Ovary (tissue), 9 donors: ENCODE measurements around the gene OR52L1. TPM values are rescaled to one million over a fixed set of nuclear protein-coding genes. Genes with fewer than 3 reads are reported as not detected.
"Not testable (repeated sequence)": the region's sequence is repeated elsewhere in the genome, so short reads cannot be mapped to it uniquely, and the experiment has no call there.

Experiments
- DNase-seq, 5 donors: peaks; one replicate each; pipeline ENCODE4 v3.0.0-alpha.2; 2019 to 2020
- H3K27ac ChIP-seq, 2 donors: fragments of 200-600 bp; one replicate each; pipeline versions ENCODE4 v1.5.1 to v1.8.0; 2019 to 2022
- H3K27me3 ChIP-seq: fragments of 200-600 bp; one replicate; pipeline ENCODE4 v1.8.0; 2022
- H3K36me3 ChIP-seq: fragments of 200-600 bp; sonication (generic); one replicate; pipeline ENCODE4 v1.5.1; 2019
- H3K4me1 ChIP-seq: one replicate; pipeline ENCODE4 v1.8.1; 2013; ENCODE audit warnings: mild to moderate bottlenecking, moderate library complexity; ENCODE audit not compliant: insufficient read depth
- H3K4me3 ChIP-seq: fragments of 200-600 bp; sonication (generic); one replicate; pipeline ENCODE4 v1.5.1; 2017
- H3K9me3 ChIP-seq, 2 donors: fragments of 200-600 bp in 1 of 2; sonication (generic) in 1 of 2; one replicate each; pipeline versions ENCODE4 v1.5.1 to v1.8.1; 2013 to 2019; ENCODE audit warnings: mild to moderate bottlenecking in 1 of 2, moderate library complexity in 1 of 2
- CTCF ChIP-seq, 3 donors: fragments of 450-650 bp in 2 of 3; fragments of 200-600 bp in 1 of 3; IDR thresholded peaks; one replicate each; pipeline versions ENCODE4 v1.5.1 to v1.8.0; 2016 to 2022; ENCODE audit warnings: antibody characterized with exemption in 3 of 3, mild to moderate bottlenecking in 1 of 3
- EP300 ChIP-seq: sonication (generic); formaldehyde crosslinking; IDR thresholded peaks from one replicate; pipeline ENCODE4 v1.6.1; 2017; ENCODE audit warnings: antibody characterized with exemption
- POLR2A ChIP-seq: fragments of 450-650 bp; IDR thresholded peaks from one replicate; pipeline ENCODE4 v1.6.1; 2017; ENCODE audit warnings: antibody characterized with exemption, mild to moderate bottlenecking, moderate library complexity
- WGBS, 3 donors: extraction: QIAGEN DNeasy Blood & Tissue Kit in 1 of 3; methylation state at CpG; one replicate each; pipeline versions ENCODE4 v1.1.5 to v1.1.7; 2013 to 2017; 5-methylcytosine and 5-hydroxymethylcytosine counted together
- intact Hi-C, 4 donors: fragments of 100-400 bp; cut with DNase I; formaldehyde crosslinking; loops; one replicate each; pipeline versions ENCODE4 v1.11.0 to v1.15.1; 2022 to 2023
- polyA plus RNA-seq, 2 donors: library from polyadenylated mRNA; stranded (reverse); fragments of 200-250 nt in 1 of 2; fragments of 350-450 nt in 1 of 2; fragmentation: Illumina TruSeq in 1 of 2; extraction: RNeasy Lipid Tissue Mini Kit (QIAGEN cat#74804) in 1 of 2; gene quantifications; one replicate each; pipeline ENCODE4 v1.2.3, GENCODE V29; 2013 to 2014
- total RNA-seq, 7 donors: library from RNA; depleted of rRNA in 2 of 7; stranded (reverse); fragments of >200 nt in 2 of 7; fragmentation: NEBNext Ultra II Directional in 3 of 7; extraction: Animal tissue kit (Norgen Biotek cat#: 25700) in 3 of 7; gene quantifications; one replicate each; pipeline versions ENCODE4 v1.1.0 to v1.2.4, GENCODE V29; 2016 to 2023
- donor health status: DM: no; HTN: no; CAD: no; lungs with moderate emphysema.
- donor health status: DM: no; HTN: no; CAD: no.
- donor health status: Bipolar disorder and iron deficiency.
- donor health status: DM: yes; HTN: yes; CAD: no.
- donor health status: DM: no; HTN: no; CAD: no.
- donor health status: DM: yes; HTN: yes; CAD: no.

The OR52L1 gene
- total and polyA plus RNA-seq, 9 donors: not detected

DNA sequence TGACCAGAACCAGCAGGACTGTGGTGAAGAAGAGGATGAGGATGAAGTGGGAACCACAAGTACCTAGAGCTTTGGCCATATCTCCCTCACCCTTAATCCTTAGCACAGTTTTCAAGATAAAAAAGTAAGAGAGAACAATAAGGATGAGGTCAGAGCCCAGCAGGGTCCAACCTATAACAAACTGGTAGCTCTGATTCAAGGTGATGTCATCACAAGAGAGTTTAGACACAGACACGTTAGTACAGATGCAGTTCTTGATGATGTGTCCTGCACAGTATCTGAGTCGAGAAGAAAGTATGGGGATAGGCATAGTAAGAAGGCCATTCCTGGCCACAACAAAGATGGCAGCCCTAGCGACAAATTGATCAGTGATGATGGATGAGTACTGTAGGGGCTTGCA, 19.1 kb downstream of the OR52L1 start:
- no peak overlapping the region for H3K27ac ChIP-seq
- intact Hi-C loops: no loop called here
- WGBS, 3 donors: 44 to 83% (median 54%) methylated on average over 3 of the region's 3 CpGs
- no peaks in the 10 kb centered on the region for H3K27me3 ChIP-seq
- H3K36me3 ChIP-seq: no peaks in the 10 kb centered on the region
- no peak overlapping the region for H3K4me3 ChIP-seq
- no peak for DNase-seq
- no peak for TF ChIP-seq EP300
- TF ChIP-seq CTCF (IDR thresholded peaks at IDR 0.05): no peak
- TF ChIP-seq POLR2A: no peak
- H3K4me1 ChIP-seq: no peaks in the 10 kb centered on the region
- no peaks in the 10 kb centered on the region for H3K9me3 ChIP-seq

- 61 to 72% (median 69%) methylated on average over 2 of the region's 2 CpGs for WGBS, 3 donors
- H3K27ac ChIP-seq: no peak overlapping the region
Measured at GRCh38 chr11:5966958-5967357, 19.8 kb downstream of the OR52L1 start.

DNA sequence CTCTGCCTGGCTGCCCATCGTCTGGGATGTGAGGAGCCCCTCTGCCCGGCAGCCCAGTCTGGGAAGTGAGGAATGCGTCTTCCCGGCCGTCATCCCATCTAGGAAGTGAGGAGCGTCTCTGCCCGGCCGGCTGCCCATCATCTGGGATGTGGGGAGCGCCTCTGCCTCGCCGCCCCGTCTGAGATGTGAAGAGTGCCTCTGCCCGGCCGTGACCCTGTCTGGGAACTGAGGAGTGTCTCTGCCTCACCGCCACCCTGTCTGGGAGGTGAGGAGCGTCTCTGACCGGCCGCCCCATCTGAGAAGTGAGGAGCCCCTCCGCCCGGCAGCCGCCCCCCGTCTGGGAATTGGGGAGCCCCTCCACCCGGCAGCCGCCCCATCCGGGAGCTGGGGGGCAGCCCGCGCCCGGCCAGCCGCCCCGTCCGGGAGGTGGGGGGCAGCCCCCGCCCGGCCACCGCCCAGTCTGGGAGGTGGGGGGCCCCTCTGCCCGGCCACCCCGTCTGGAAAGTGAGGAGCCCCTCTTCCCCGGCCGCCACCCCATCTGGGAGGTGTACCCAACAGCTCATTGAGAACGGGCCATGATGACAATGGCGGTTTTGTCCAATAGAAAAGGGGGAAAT, 26.0 kb downstream of the OR52L1 start:
- H3K4me3 ChIP-seq, intact Hi-C loops, H3K36me3 ChIP-seq, H3K4me1 ChIP-seq, DNase-seq, H3K27me3 ChIP-seq, H3K9me3 ChIP-seq, H3K27ac ChIP-seq: not testable (repeated sequence)
- 93 to 97% (median 94%) methylated on average over 38 to 40 of the region's 40 CpGs for WGBS, 3 donors

More at GRCh38 chr11:5966958-5967357, 19.8 kb downstream of the OR52L1 start:
- no peaks in the 10 kb centered on the region for H3K27me3 ChIP-seq
- no peaks in the 10 kb centered on the region for H3K9me3 ChIP-seq
- no peak for DNase-seq
- TF ChIP-seq EP300: no peak
- no peak for TF ChIP-seq CTCF (IDR thresholded peaks at IDR 0.05)
- no peak for TF ChIP-seq POLR2A
- intact Hi-C loops: no loop called here
- H3K4me1 ChIP-seq: no peaks in the 10 kb centered on the region
- H3K36me3 ChIP-seq: no peaks in the 10 kb centered on the region
- H3K4me3 ChIP-seq: no peak overlapping the region

DNA sequence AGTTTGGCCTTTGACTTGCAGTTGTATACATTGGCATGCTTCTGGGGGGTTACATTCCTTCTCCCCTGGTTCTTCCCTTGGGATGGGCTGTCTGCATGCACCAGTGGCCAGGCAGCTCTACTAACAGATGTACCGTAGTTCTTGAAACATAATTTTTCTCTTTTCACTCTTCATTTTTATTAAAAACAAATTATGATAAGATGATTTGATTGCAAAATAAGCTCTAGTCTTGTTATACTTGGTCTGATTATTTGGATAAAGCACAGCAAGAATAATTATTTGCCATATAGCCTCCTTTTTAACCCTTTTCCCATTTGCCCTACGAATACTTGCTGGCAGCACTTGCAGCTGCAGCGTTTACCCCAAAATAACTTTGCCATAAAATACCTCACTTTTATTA, 31.2 kb downstream of the OR52L1 start:
- Histone ChIP-seq H3K4me3 (no peak overlapping the region), H3K27me3 (no peaks in the 10 kb centered on the region), H3K4me1 (no peaks in the 10 kb centered on the region), H3K36me3 (no peaks in the 10 kb centered on the region), H3K27ac (no peak overlapping the region), H3K9me3 (no peaks in the 10 kb centered on the region)
- intact Hi-C loops: no loop called here
- DNase-seq: no peak
- WGBS, 3 donors: 80 to 84% (median 83%) methylated on average over 3 of the region's 3 CpGs
- no peak for TF ChIP-seq EP300
- no peak for TF ChIP-seq CTCF (IDR thresholded peaks at IDR 0.05)
- no peak for TF ChIP-seq POLR2A

GRCh38 chr11:5941951-5942350, 44.8 kb downstream of the OR52L1 start, which contains the start of gene OR56A3:
Gene OR56A3 (plus strand): TSS chr11:5942251. CDS start chr11:5947347, 5,096 bp downstream.
- TF ChIP-seq EP300 (no peak), CTCF (IDR thresholded peaks at IDR 0.05) (no peak), POLR2A (no peak)
- 76 to 84% (median 80%) methylated on average over 3 of the region's 3 CpGs for WGBS, 3 donors
- Histone ChIP-seq H3K27ac (no peak within 1 kb of the TSS), H3K9me3 (no peaks in the 10 kb centered on the region), H3K36me3 (no peaks in the 10 kb centered on the region), H3K4me1 (no peaks in the 10 kb centered on the region), H3K4me3 (no peak within 1 kb of the TSS), H3K27me3 (no peaks in the 10 kb centered on the region)
- intact Hi-C loops: no loop called here
- no peak for DNase-seq
